ENCODE data around the gene MANSC4.

MANSC4 gene

GRCh38 chr12:27797301-27798025 is 17.4 kb upstream of the MANSC4 start:
- DNase-seq: no peak

GRCh38 chr12:27796128-27796527 is 16.1 kb upstream of the MANSC4 start:
- DNase-seq: no peak

GRCh38 chr12:27794818-27795584 is 15.0 kb upstream of the MANSC4 start:
- no peak for DNase-seq

GRCh38 chr12:27790179-27790578 is 10.1 kb upstream of the MANSC4 start:
- DNase-seq: no peak

- DNase-seq: no peak
Observed at GRCh38 chr12:27787559-27787958, 7.5 kb upstream of the MANSC4 start.

GRCh38 chr12:27785882-27786570 is 6.0 kb upstream of the MANSC4 start:
- peak; percentile 61 for DNase-seq

GRCh38 chr12:27782481-27782880 is 2.4 kb upstream of the MANSC4 start:
- no peak for DNase-seq

GRCh38 chr12:27781680-27782079 is 1.6 kb upstream of the MANSC4 start:
- peak; percentile 39 for DNase-seq

GRCh38 chr12:27780612-27781408 is 774 bp upstream of the MANSC4 start:
- peak; percentile 33 for DNase-seq

GRCh38 chr12:27779416-27779919 is 568 bp downstream of the MANSC4 start:
- DNase-seq: peak; percentile 15

GRCh38 chr12:27778206-27778605 is 1.8 kb downstream of the MANSC4 start:
- no peak for DNase-seq

- DNase-seq: no peak
Observed at GRCh38 chr12:27777141-27777540, 2.9 kb downstream of the MANSC4 start.

- DNase-seq: peak; percentile 16
Observed at GRCh38 chr12:27772328-27773049, 7.5 kb downstream of the MANSC4 start.

- DNase-seq: no peak
Observed at GRCh38 chr12:27771481-27772327, 8.3 kb downstream of the MANSC4 start.

GRCh38 chr12:27769142-27769673 is 10.8 kb downstream of the MANSC4 start:
- DNase-seq: peak; percentile 34

GRCh38 chr12:27766587-27766986 is 13.4 kb downstream of the MANSC4 start:
- no peak for DNase-seq

GRCh38 chr12:27762757-27763156 is 17.3 kb downstream of the MANSC4 start:
- no peak for DNase-seq

- no peak for DNase-seq
Observed at GRCh38 chr12:27756670-27757195, 23.3 kb downstream of the MANSC4 start.

GRCh38 chr12:27754795-27755194 is 25.2 kb downstream of the MANSC4 start:
- DNase-seq: no peak

- no peak for DNase-seq
Observed at GRCh38 chr12:27751386-27752047, 28.5 kb downstream of the MANSC4 start.
